Mesenchymal stem cell (in vitro differentiated cells and primary cell): ENCODE results near the gene SNX10.
A peak's percentile ranks its signal among the peaks of the same experiment; 100 is the strongest.

Experiments
- DNase-seq: peaks from one replicate; pipeline ENCODE4 v3.0.0-alpha.2; 2013
- H2AFZ ChIP-seq: one replicate; pipeline ENCODE4 v1.6.1; 2013; ENCODE audit warnings: low read depth, mild to moderate bottlenecking, control low read depth, inconsistent platforms, low read length, moderate library complexity
- H2AK5ac ChIP-seq: 2 replicates; pipeline ENCODE4 v1.6.1; 2013; ENCODE audit warnings: low read length, moderate library complexity, mild to moderate bottlenecking, inconsistent platforms; ENCODE audit not compliant: severe bottlenecking
- H2BK120ac ChIP-seq: one replicate; pipeline ENCODE4 v1.6.1; 2013; ENCODE audit warnings: low read depth, mild to moderate bottlenecking, inconsistent platforms, low read length, moderate library complexity
- H2BK12ac ChIP-seq, 2 experiments: one replicate each; pipeline ENCODE4 v1.6.1; 2013; ENCODE audit warnings: inconsistent platforms in 2 of 2, low read length in 2 of 2, mild to moderate bottlenecking in 2 of 2, moderate library complexity in 2 of 2, control low read depth in 1 of 2
- H2BK15ac ChIP-seq: one replicate; pipeline ENCODE4 v1.6.1; 2013; ENCODE audit warnings: mild to moderate bottlenecking, low read depth, inconsistent platforms; ENCODE audit not compliant: poor library complexity, severe bottlenecking
- H2BK5ac ChIP-seq: 2 replicates; pipeline ENCODE4 v1.6.1; 2013; ENCODE audit warnings: low read depth, mild to moderate bottlenecking, low read length, control low read depth, inconsistent platforms; ENCODE audit not compliant: poor library complexity, severe bottlenecking
- H3K14ac ChIP-seq, 2 experiments: one replicate each; pipeline ENCODE4 v1.6.1; 2013; ENCODE audit warnings: inconsistent platforms in 2 of 2, low read length in 2 of 2, control low read depth in 1 of 2, mild to moderate bottlenecking in 1 of 2, moderate library complexity in 1 of 2
- H3K18ac ChIP-seq, 2 experiments: one replicate each; pipeline ENCODE4 v1.6.1; 2013; ENCODE audit warnings: inconsistent platforms in 2 of 2, low read length in 2 of 2, control low read depth in 1 of 2, low read depth in 1 of 2, mild to moderate bottlenecking in 1 of 2
- H3K23ac ChIP-seq, 2 experiments: one replicate each; pipeline ENCODE4 v1.6.1; 2013; ENCODE audit warnings: inconsistent platforms in 2 of 2, low read length in 2 of 2, mild to moderate bottlenecking in 2 of 2, moderate library complexity in 2 of 2, control low read depth in 1 of 2
- H3K27ac ChIP-seq: 2 replicates; pipeline ENCODE4 v1.5.1; 2013; ENCODE audit warnings: mild to moderate bottlenecking, moderate library complexity, low read length, control low read depth, inconsistent platforms; ENCODE audit not compliant: poor library complexity, severe bottlenecking
- H3K27me3 ChIP-seq, 2 experiments: 2 replicates each; pipeline versions ENCODE4 v1.6.1 to v1.7.0; 2013; ENCODE audit warnings: low read length in 2 of 2, mild to moderate bottlenecking in 2 of 2, moderate library complexity in 2 of 2, control low read depth in 1 of 2, inconsistent platforms in 1 of 2; ENCODE audit not compliant: control insufficient read depth in 1 of 2, insufficient read depth in 1 of 2
- H3K36me3 ChIP-seq, 2 experiments: 2 replicates each; pipeline versions ENCODE4 v1.6.1 to v1.7.0; 2013; ENCODE audit warnings: low read length in 2 of 2, control low read depth in 1 of 2, inconsistent platforms in 1 of 2, low read depth in 1 of 2, mild to moderate bottlenecking in 1 of 2; ENCODE audit not compliant: insufficient read depth in 2 of 2, control insufficient read depth in 1 of 2
- H3K4ac ChIP-seq, 2 experiments: one replicate each; pipeline ENCODE4 v1.6.1; 2013; ENCODE audit warnings: inconsistent platforms in 2 of 2, low read length in 2 of 2, mild to moderate bottlenecking in 2 of 2, moderate library complexity in 2 of 2, control low read depth in 1 of 2, low read depth in 1 of 2
- H3K4me1 ChIP-seq: 2 replicates; pipeline ENCODE4 v1.6.1; 2013; ENCODE audit warnings: low read depth, low read length, control low read depth; ENCODE audit not compliant: control insufficient read depth, insufficient read depth
- H3K4me2 ChIP-seq: 2 replicates; pipeline ENCODE4 v1.6.1; 2013; ENCODE audit warnings: low read length, mild to moderate bottlenecking, inconsistent platforms; ENCODE audit not compliant: poor library complexity, severe bottlenecking
- H3K4me3 ChIP-seq, 2 experiments: 2 replicates each; pipeline versions ENCODE4 v1.5.1 to v1.7.0; 2013; ENCODE audit warnings: low read length in 2 of 2, mild to moderate bottlenecking in 2 of 2, control low read depth in 1 of 2, low read depth in 1 of 2; ENCODE audit not compliant: insufficient read depth in 1 of 2
- H3K79me1 ChIP-seq: replicated peaks from 2 replicates; pipeline ENCODE4 v1.6.1; 2013; ENCODE audit warnings: mild to moderate bottlenecking, control low read depth, low read length, inconsistent platforms; ENCODE audit not compliant: poor library complexity, severe bottlenecking
- H3K9ac ChIP-seq: 2 replicates; pipeline ENCODE4 v1.7.0; 2013; ENCODE audit warnings: mild to moderate bottlenecking, low read length, moderate library complexity
- H3K9me3 ChIP-seq: 2 replicates; pipeline ENCODE4 v1.7.0; 2013; ENCODE audit warnings: mild to moderate bottlenecking, low read length; ENCODE audit not compliant: control insufficient read depth
- H4K8ac ChIP-seq: one replicate; pipeline ENCODE4 v1.6.1; 2013; ENCODE audit warnings: inconsistent platforms, mild to moderate bottlenecking, low read length, moderate library complexity
- H4K91ac ChIP-seq: one replicate; pipeline ENCODE4 v1.6.1; 2013; ENCODE audit warnings: mild to moderate bottlenecking, low read length, inconsistent platforms
- WGBS: methylation state at CpG from one replicate; pipeline ENCODE4 v1.1.7; 2013; ENCODE audit warnings: mixed read lengths; 5-methylcytosine and 5-hydroxymethylcytosine counted together

SNX10 gene

DNA sequence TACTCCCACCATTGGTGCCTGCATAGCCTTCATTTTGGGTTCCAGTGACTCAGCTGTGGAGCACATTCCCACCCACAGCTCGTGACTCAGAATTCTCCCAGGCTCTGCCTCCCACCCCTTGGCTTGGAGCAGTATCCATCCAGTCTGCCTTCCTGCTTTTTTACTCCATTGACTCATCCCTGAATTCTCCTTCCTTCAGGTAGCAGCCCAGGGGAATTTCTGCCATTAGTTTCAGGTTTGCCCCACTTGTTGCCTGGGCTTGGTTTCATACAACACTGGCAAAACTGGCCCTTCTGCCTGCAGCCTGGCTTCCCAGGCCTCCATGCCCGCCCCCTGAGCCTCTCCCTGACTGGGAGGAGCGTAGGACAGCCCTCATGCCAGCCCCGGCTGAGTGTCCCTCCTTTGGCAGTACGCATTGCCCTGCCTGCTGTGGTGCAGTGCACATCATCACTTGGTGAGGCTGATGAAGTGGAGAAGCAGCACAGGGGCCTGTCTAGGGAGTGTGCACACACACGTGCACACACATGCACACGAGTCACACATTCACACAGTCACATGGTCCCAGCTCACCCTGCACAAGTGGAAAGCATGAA is 55.0 kb downstream of the SNX10 start:
- Histone ChIP-seq H3K9me3 (no peaks in the 10 kb centered on the region), H4K91ac (no peak overlapping the region), H3K9ac (no peak overlapping the region), H3K36me3 (no peaks in the 10 kb centered on the region), H2BK15ac (no peak overlapping the region), H4K8ac (no peak overlapping the region), H3K4me2 (no peak overlapping the region), H3K14ac (peak overlapping the region in 1 of 2 experiments; percentile 13), H3K4me3 (no peak overlapping the region), H2AK5ac (no peak overlapping the region), H2BK5ac (no peak overlapping the region), H3K4me1 (peaks cover 9% of the 10 kb centered on the region), H2BK120ac (no peak overlapping the region), H3K23ac (no peak overlapping the region), H3K4ac (no peak overlapping the region), H3K27ac (no peak overlapping the region), H3K79me1 (no peaks in the 10 kb centered on the region), H3K18ac (no peak overlapping the region), H2BK12ac (no peak overlapping the region), H2AFZ (no peak overlapping the region), H3K27me3 (no peaks in the 10 kb centered on the region)
- WGBS: 64% methylated on average over 7 of the region's 7 CpGs
- peak; percentile 2 for DNase-seq

DNA sequence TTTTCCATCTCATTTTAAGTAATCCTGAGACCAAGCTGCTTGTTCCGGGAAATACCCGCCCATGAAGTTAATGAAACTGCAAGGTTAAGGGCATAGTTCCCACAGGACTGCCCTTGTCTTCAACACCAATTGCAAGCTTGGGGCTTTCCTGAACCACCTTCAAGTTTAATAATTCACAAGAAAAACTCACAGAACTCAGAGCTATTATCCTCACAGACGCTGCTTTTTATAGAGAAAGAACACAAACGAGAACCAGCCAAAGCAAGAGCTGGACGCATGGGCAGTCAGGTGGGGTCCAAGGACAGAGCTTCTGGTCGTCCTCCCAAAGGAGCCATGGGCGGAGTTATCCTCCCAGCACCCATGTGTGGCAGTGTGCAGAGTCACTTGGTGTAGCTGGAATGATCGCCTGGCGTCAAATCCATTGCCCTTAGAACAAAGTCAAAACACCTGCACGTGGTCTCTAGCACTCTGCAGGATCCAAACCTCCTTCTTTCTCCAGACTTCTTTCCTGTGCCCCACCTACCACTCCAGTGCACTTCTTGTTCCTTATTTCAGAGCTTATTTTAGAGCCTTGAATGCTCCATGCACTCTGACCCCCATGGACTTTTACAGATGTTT is 56.7 kb downstream of the SNX10 start:
- no peak overlapping the region for H3K9ac ChIP-seq
- no peak overlapping the region for H3K4me2 ChIP-seq
- H2AFZ ChIP-seq: no peak overlapping the region
- H2BK5ac ChIP-seq: no peak overlapping the region
- no peaks in the 10 kb centered on the region for H3K79me1 ChIP-seq
- no peak overlapping the region for H3K4me3 ChIP-seq
- no peak overlapping the region for H2AK5ac ChIP-seq
- no peaks in the 10 kb centered on the region for H3K27me3 ChIP-seq
- no peaks in the 10 kb centered on the region for H3K9me3 ChIP-seq
- H3K4me1 ChIP-seq: peaks cover 9% of the 10 kb centered on the region
- no peak overlapping the region for H4K8ac ChIP-seq
- H3K14ac ChIP-seq: no peak overlapping the region
- 91% methylated on average over 10 of the region's 10 CpGs for whole genome bisulfite sequencing
- H3K27ac ChIP-seq: no peak overlapping the region
- no peak overlapping the region for H2BK12ac ChIP-seq
- H2BK15ac ChIP-seq: no peak overlapping the region
- no peak overlapping the region for H3K4ac ChIP-seq
- no peak overlapping the region for H2BK120ac ChIP-seq
- no peaks in the 10 kb centered on the region for H3K36me3 ChIP-seq
- H3K23ac ChIP-seq: no peak overlapping the region
- DNase-seq: no peak
- H4K91ac ChIP-seq: no peak overlapping the region
- no peak overlapping the region for H3K18ac ChIP-seq

DNA sequence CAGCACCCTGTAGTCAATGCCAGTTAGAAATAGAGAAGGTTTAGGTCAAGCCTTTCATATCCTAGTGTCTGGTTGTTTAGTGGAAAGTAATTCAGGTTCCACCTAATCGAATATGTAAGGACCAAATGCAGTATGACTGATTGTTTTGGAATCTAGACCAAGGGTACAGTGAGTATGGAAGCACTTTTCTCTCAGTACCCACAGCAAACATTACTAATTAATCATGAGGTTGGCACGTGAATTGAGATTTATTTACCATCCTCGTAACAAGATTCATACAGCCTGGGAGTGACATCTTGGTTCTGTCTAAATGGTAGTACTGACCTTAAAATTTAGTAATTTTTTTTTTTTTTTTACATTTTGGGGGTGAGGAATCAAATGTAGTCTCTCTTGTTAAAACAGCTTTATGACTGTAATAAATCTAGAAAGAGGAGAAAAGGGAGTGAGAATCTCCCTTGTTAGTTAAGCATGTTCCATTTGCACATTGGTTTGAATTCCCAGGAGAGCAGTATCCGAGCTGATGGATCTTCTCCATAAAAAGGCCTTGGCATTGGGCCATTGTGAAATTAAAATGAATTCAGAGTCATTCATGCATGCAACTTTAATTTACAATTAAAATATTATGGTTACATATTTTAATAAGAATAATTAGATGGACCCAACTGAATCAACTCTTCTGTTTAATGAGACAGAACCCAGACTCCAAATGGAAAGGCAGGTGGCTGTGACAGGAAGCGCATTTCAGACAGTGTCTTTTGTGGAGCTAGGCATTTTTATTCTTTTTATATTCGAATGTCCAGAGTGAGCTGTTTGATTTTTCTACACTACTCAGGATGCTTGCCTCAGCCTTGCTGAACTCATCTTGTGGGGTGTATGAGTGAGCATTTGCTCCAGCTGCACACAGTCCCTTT is 57.6 kb downstream of the SNX10 start:
- H3K18ac ChIP-seq: no peak overlapping the region
- no peak overlapping the region for H2BK120ac ChIP-seq
- no peak overlapping the region for H3K9ac ChIP-seq
- no peak overlapping the region for H3K4me2 ChIP-seq
- H4K91ac ChIP-seq: no peak overlapping the region
- H2BK12ac ChIP-seq: no peak overlapping the region
- H3K4me3 ChIP-seq: no peak overlapping the region
- H3K79me1 ChIP-seq: no peaks in the 10 kb centered on the region
- H2BK15ac ChIP-seq: no peak overlapping the region
- H3K4ac ChIP-seq: no peak overlapping the region
- H3K9me3 ChIP-seq: no peaks in the 10 kb centered on the region
- H3K27ac ChIP-seq: no peak overlapping the region
- no peaks in the 10 kb centered on the region for H3K36me3 ChIP-seq
- peaks cover 9% of the 10 kb centered on the region for H3K4me1 ChIP-seq
- H3K14ac ChIP-seq: no peak overlapping the region
- no peaks in the 10 kb centered on the region for H3K27me3 ChIP-seq
- no peak overlapping the region for H2AFZ ChIP-seq
- H2AK5ac ChIP-seq: no peak overlapping the region
- DNase-seq: no peak
- no peak overlapping the region for H3K23ac ChIP-seq
- H4K8ac ChIP-seq: no peak overlapping the region
- 91% methylated on average over 4 of the region's 6 CpGs for WGBS
- no peak overlapping the region for H2BK5ac ChIP-seq

DNA sequence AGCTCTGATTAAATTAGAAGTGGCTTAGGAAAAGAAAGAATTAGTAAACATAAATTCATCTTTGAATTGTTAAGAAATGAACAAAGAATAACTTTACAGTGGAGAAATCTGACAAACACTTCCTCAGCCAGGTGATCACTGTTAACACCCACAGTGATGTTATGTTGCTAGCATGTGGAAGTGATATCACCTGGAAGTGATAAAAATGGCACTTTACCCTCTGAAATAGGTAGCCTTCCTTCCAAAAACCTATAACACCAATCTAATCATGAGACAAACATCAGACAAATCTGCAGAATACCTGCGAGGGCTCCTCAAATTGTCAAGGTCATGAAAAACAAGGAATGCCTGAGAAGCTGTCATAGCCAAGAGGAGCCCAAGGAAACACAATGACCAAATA is 59.5 kb downstream of the SNX10 start:
- H2BK120ac ChIP-seq: no peak overlapping the region
- H3K27ac ChIP-seq: no peak overlapping the region
- no peaks in the 10 kb centered on the region for H3K27me3 ChIP-seq
- no peak for DNase-seq
- no peak overlapping the region for H4K8ac ChIP-seq
- no peak overlapping the region for H2AK5ac ChIP-seq
- no peak overlapping the region for H2AFZ ChIP-seq
- H3K14ac ChIP-seq: no peak overlapping the region
- H3K36me3 ChIP-seq: no peaks in the 10 kb centered on the region
- H3K9me3 ChIP-seq: no peaks in the 10 kb centered on the region
- no peak overlapping the region for H3K23ac ChIP-seq
- no peak overlapping the region for H2BK15ac ChIP-seq
- H3K4me3 ChIP-seq: no peak overlapping the region
- H3K9ac ChIP-seq: no peak overlapping the region
- H3K4me2 ChIP-seq: no peak overlapping the region
- no peak overlapping the region for H2BK5ac ChIP-seq
- no peak overlapping the region for H3K4ac ChIP-seq
- H4K91ac ChIP-seq: no peak overlapping the region
- no peaks in the 10 kb centered on the region for H3K79me1 ChIP-seq
- peaks cover 9% of the 10 kb centered on the region for H3K4me1 ChIP-seq
- no peak overlapping the region for H2BK12ac ChIP-seq
- no peak overlapping the region for H3K18ac ChIP-seq
- 100% methylated on average over 1 of the region's 1 CpG for WGBS
